ENCODE results near the gene BDKRB2.

The BDKRB2 gene

DNA sequence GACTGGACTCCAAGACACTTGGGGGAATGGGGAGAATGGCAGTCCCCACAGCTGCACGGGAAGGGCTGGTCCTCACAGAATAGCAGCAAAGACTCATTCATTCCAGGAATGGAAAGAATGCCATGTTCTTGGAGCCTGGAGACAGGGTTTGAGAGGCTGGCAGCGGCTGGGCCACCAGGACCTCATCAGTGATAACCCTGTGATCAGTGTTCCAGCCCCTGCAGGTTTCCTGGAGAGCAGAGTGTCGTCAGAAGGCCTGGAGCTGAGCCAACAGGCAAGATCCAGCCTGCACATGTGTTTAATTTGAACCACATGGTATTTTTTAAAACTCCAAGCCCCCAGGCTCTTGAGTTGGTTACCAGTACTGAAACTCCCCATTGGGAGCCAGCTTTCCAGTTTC is 62.7 kb downstream of the BDKRB2 start:
- TF ChIP-seq, protein P1, sequence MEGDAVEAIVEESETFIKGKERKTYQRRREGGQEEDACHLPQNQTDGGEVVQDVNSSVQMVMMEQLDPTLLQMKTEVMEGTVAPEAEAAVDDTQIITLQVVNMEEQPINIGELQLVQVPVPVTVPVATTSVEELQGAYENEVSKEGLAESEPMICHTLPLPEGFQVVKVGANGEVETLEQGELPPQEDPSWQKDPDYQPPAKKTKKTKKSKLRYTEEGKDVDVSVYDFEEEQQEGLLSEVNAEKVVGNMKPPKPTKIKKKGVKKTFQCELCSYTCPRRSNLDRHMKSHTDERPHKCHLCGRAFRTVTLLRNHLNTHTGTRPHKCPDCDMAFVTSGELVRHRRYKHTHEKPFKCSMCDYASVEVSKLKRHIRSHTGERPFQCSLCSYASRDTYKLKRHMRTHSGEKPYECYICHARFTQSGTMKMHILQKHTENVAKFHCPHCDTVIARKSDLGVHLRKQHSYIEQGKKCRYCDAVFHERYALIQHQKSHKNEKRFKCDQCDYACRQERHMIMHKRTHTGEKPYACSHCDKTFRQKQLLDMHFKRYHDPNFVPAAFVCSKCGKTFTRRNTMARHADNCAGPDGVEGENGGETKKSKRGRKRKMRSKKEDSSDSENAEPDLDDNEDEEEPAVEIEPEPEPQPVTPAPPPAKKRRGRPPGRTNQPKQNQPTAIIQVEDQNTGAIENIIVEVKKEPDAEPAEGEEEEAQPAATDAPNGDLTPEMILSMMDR (IDR thresholded peaks at IDR 0.05; ENCODE audit: extremely low read depth, missing control alignments): no peak
- DNase-seq (ENCODE audit: low spot score): no peak

DNA sequence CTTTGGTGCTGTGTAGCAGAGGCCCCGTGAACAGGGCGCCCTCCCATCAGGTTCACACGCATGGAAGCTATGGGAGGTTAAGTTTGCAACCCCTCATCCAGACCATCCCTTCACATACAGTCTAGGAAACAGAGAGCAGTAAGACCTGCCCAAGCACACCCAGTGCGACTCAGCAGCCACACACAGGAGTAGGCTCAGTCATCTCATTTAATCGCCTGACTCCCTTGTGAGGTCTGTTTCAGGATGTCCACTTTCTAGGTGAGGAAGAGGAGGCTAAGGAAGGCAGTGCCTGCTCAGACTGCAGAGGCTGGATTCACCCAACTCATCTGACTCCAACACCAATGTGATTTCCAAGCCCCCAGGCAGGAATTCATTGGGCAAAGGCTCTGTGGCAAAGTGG is 63.3 kb downstream of the BDKRB2 start:
- TF ChIP-seq, protein P1 (IDR thresholded peaks at IDR 0.05; ENCODE audit: extremely low read depth, missing control alignments): no peak
- no peak for DNase-seq (ENCODE audit: low spot score)

DNA sequence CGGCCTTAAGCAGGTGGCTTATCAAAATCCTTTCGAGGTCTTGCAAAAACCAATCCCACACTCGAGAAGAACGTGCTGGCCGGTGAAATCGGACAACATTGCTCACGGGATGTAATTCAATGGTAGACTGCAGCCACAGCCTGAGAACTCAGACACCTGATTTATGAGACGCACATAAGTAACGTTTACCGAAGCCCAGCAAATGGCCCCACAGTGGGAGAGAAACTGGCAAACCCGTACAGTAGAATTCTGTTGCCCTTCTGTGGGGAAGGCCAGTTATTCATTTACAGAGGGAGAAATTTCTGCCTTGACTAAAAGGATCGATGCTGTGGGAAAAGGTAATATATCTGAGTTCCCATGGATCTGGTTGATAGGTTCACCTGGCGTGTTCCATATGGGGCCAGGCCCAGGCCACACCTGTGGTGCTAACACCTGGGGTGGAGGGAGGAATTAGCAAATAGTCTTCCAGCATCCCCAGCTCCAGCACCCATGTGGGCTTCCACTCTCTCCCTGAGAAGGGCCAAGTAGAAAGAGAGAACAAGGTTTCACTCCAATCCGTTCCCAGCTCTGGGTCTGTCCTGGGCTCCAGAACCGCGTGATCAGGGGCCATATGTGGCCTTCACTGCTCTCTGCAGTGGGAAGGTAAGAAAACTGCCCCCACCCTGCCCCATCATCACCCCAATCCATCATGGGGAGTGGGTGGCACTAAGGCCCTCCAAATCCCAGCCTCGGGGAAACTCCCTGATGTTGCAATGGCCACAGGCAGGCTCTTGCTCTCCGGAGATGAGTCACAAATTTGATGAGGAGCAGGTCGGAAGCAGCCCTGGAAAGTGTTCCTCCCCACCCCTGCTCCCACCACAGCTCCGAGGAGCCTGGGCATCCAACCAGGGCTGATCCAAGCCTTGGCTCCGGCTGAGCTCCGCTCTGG is 64.1 kb downstream of the BDKRB2 start:
- TF ChIP-seq, protein P1 (IDR thresholded peaks at IDR 0.05; ENCODE audit: extremely low read depth, missing control alignments): no peak
- DNase-seq (ENCODE audit: low spot score): no peak

DNA sequence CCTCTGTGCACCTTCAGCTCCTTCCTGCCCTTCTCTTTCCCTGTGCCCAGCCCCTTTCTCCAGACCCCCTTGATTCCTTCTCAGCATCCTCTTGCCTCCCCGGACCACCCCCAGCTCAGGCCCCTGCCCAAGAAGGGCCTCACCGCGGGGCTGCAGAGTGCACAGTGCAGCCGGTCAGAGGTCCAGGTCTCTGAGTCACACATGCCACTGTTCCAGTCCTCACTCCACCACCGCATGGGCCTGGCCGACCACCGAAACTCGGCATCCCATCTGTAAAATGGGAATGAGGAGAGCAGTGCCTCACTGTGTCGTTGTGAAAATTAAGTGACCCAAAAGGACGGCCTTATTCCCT is 64.7 kb downstream of the BDKRB2 start:
- TF ChIP-seq, protein P1 (IDR thresholded peaks at IDR 0.05; ENCODE audit: extremely low read depth, missing control alignments): no peak
- no peak for DNase-seq (ENCODE audit: low spot score)

DNA sequence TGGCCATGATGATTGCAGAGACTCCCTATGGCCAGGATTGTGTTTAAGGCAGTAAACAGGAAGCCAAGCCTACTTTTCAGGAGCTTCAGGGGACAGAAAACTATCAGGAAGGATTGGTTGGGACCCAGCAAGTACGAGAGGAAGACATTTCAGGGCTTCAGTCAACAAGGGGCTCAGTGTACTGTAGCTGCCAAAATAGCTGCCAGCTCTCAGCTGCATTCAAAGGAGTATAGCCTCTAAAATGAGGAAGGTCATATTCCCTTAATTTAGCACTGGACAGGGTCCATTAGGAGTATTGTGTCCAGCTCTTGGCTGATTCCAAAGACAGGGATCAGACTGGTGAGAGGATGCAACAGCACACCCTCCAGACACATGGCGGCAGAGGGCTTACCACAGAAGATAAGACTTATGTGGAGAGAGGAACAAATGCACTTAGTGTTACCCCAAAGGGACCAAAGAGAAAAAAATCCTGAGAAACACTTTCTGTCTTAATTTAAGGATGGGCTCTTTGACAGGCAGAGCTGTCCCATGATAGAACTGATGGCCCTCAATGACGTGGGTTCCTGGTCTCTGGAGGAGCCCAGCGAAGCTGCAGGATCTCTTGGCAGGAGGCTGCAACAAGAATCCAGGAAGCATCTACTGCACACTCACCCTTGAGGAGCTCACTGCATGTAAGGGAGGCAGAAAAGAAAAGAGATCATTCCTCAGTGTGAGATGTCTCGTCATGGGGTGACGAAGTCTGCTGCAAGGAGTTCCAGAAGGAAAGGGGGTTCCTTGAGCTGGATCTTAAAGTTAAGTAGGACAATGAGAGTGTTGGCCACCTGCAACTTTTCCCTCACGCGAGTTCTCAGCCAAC is 66.2 kb downstream of the BDKRB2 start:
- TF ChIP-seq, protein P1 (IDR thresholded peaks at IDR 0.05; ENCODE audit: extremely low read depth, missing control alignments): no peak
- DNase-seq (ENCODE audit: low spot score): no peak

DNA sequence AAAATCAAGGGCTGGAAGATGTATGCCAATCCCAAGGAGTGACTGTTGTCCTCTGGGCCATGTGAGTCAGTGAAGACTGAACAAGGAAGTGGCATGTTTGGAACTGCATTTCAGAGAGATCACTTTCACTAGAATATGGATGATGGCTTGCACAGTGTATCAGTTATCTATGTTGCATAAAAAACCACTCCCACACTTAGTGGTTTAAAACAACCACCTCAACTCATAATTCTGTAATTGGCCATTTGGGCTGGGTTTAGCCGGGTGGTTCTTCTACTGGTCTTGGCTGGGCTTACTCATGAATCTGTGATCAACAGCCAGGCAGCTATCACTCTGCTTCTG is 66.8 kb downstream of the BDKRB2 start:
- no peak for DNase-seq (ENCODE audit: low spot score)
- TF ChIP-seq, protein P1 (IDR thresholded peaks at IDR 0.05; ENCODE audit: extremely low read depth, missing control alignments): no peak

Data from GM20000 (cell line).